Left cardiac atrium (tissue), 4 donors: ENCODE measurements around the gene PDLIM4. TPM values are rescaled to one million over a fixed set of nuclear protein-coding genes. Genes with fewer than 3 reads are reported as not detected.
A peak's percentile ranks its signal among the peaks of the same experiment; 100 is the strongest.

Experiments
- ATAC-seq, 2 donors: fragments of 200-7000 bp; cut with Tn5 transposase; one replicate each; pipeline ENCODE4 v1.9.1; 2020; ENCODE audit warnings: mild to moderate bottlenecking in 2 of 2, moderate library complexity in 2 of 2
- DNase-seq: peaks from one replicate; pipeline ENCODE4 v3.0.0-alpha.2; 2020
- intact Hi-C, 2 donors: fragments of 100-400 bp; cut with DNase I; formaldehyde crosslinking; loops; one replicate each; pipeline versions ENCODE4 v1.14.1 to v1.15.1; 2022 to 2023
- total RNA-seq, 2 donors: library from RNA; stranded (reverse); fragmentation: NEBNext Ultra II Directional; extraction: Animal tissue kit (Norgen Biotek cat#: 25700); gene quantifications; one replicate each; pipeline ENCODE4 v1.2.1, GENCODE V29; 2021
- donor health status: DM: no; HTN: yes; CAD: no.
- donor health status: DM: no; HTN: yes; CAD: no; lungs with severe emphysema.
- donor health status: DM: yes; HTN: yes; CAD: no.
- donor health status: Dilated cardiomyopathy.

The PDLIM4 gene
- total RNA-seq, 2 donors from 2014 or later, result 12.4 to 38.5 TPM

GRCh38 chr5:132271251-132272246 lies 14.1 kb downstream of the PDLIM4 start:
- DNase-seq (no peak), ATAC-seq (no peak)
- intact Hi-C loops, result no loop called here

GRCh38 chr5:132272311-132273210 lies 15.1 kb downstream of the PDLIM4 start:
- DNase-seq (peak; percentile 65), ATAC-seq (peak; percentile 8 to 27)
- intact Hi-C loops, result no loop called here

GRCh38 chr5:132273631-132274030 lies 16.1 kb downstream of the PDLIM4 start:
- ATAC-seq (no peak), DNase-seq (no peak)
- intact Hi-C loops, result no loop called here

- DNase-seq (no peak), ATAC-seq (peak in 1 of 2 donors; percentile 7)
- intact Hi-C loops, result no loop called here
Measured at GRCh38 chr5:132274050-132274792, 16.7 kb downstream of the PDLIM4 start.

GRCh38 chr5:132275367-132276220 lies 18.1 kb downstream of the PDLIM4 start:
- no peak for ATAC-seq
- intact Hi-C loops, result no loop called here
- DNase-seq, result no peak

- ATAC-seq (no peak), DNase-seq (no peak)
- intact Hi-C loops, result no loop called here
Measured at GRCh38 chr5:132277256-132277655, 19.8 kb downstream of the PDLIM4 start.

GRCh38 chr5:132277971-132278853 lies 20.7 kb downstream of the PDLIM4 start:
- DNase-seq (no peak), ATAC-seq (no peak)
- intact Hi-C loops, result no loop called here

- DNase-seq, result no peak
- intact Hi-C loops, result loop anchor here in 1 of 2 donors (10.0 kb wide), 1 partner anchor 45 kb away; no protein-coding TSS in a partner anchor
- no peak for ATAC-seq
Measured at GRCh38 chr5:132279801-132280200, 22.3 kb downstream of the PDLIM4 start.

GRCh38 chr5:132280371-132281240 lies 23.1 kb downstream of the PDLIM4 start:
- no peak for DNase-seq
- intact Hi-C loops, result loop anchor here in 1 of 2 donors (10.0 kb wide), 1 partner anchor 46 kb away; no protein-coding TSS in a partner anchor
- no peak for ATAC-seq

GRCh38 chr5:132281856-132282614 lies 24.5 kb downstream of the PDLIM4 start:
- ATAC-seq, result no peak
- intact Hi-C loops, result loop anchor here in 1 of 2 donors (10.0 kb wide), 1 partner anchor 47 kb away; no protein-coding TSS in a partner anchor
- DNase-seq, result no peak

- intact Hi-C loops, result loop anchor here in 1 of 2 donors (10.0 kb wide), 1 partner anchor 49 kb away; no protein-coding TSS in a partner anchor
- ATAC-seq, result peak; percentile 22 to 68
- DNase-seq, result no peak
Measured at GRCh38 chr5:132283423-132284043, 26.0 kb downstream of the PDLIM4 start.

GRCh38 chr5:132289097-132289496 lies 31.6 kb downstream of the PDLIM4 start:
- no peak for ATAC-seq
- intact Hi-C loops, result loop anchor here in 1 of 2 donors (5.0 to 10.0 kb wide), 2 partner anchors 54 to 213 kb away; no protein-coding TSS in a partner anchor

GRCh38 chr5:132291026-132291425 lies 33.5 kb downstream of the PDLIM4 start:
- intact Hi-C loops, result loop anchor here in 1 of 2 donors (10.0 kb wide), 1 partner anchor 84 kb away; no protein-coding TSS in a partner anchor
- DNase-seq (no peak), ATAC-seq (no peak)

More at GRCh38 chr5:132289097-132289496, 31.6 kb downstream of the PDLIM4 start:
- DNase-seq, result no peak
